ENCODE measurements around the gene ZNF74.
"Not testable (repeated sequence)": the region's sequence is repeated elsewhere in the genome, so short reads cannot be mapped to it uniquely, and the experiment has no call there.

ZNF74 gene

DNA sequence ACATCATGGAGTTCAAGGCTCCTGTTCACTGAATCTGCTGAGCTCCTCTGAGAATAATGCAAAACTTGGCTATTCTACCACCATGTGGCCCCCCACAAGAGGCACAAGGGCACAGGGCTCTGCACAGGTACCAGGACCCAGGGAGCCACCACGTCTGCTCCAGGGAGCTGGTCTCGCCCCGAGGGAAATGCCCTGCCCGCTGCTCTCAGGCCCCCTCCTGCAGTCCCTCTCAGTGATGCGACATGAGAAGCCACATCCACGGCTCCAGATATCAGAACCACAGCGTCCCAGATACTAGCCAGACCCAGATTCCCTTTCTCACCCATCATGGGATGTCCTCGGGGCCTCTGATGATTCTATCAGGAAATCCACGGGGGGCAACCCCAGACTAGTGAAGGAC, 27.1 kb upstream of the ZNF74 start:
- H3K4me1 ChIP-seq (ENCODE audit: insufficient read depth, low read length); H2AFZ ChIP-seq (ENCODE audit: low read depth, low read length); H3K4me2 ChIP-seq (ENCODE audit: insufficient read depth, low read length); H3K9me3 ChIP-seq (ENCODE audit: insufficient read depth, low read length, severe bottlenecking); DNase-seq; H3K27ac ChIP-seq (ENCODE audit: low read length); H3K79me2 ChIP-seq (ENCODE audit: insufficient read depth, low read length); ATAC-seq (ENCODE audit: insufficient read depth, low read depth); H4K20me1 ChIP-seq (ENCODE audit: insufficient read depth, low read length); H3K36me3 ChIP-seq (ENCODE audit: insufficient read depth, low read length); H3K9ac ChIP-seq (ENCODE audit: low read depth, low read length); H3K27me3 ChIP-seq (ENCODE audit: insufficient read depth, low read length, poor library complexity); H3K4me3 ChIP-seq (ENCODE audit: low read depth in 1 of 2, low read length in 2 of 2): not testable (repeated sequence)

DNA sequence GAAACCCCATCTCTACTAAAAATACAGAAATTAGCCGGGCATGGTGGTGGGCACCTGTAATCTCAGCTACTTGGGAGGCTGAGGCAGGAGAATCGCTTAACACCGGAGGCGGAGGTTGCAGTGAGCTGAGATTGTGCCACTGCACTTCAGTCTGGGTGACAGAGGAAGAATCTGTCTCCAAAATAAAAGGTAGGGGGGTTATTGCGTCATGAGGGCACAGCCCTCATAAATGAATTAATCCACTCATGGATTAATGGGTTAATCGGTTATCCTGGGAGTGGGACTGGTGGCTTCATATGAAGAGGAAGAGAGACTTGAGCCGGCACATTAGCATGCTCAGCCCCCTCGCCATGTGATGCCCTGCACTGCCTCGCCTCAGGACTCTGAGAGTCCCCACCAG, 25.1 kb upstream of the ZNF74 start:
- H3K9ac ChIP-seq (ENCODE audit: low read depth, low read length); H4K20me1 ChIP-seq (ENCODE audit: insufficient read depth, low read length); H3K36me3 ChIP-seq (ENCODE audit: insufficient read depth, low read length); H3K27ac ChIP-seq (ENCODE audit: low read length); H3K27me3 ChIP-seq (ENCODE audit: insufficient read depth, low read length, poor library complexity); H2AFZ ChIP-seq (ENCODE audit: low read depth, low read length); H3K4me1 ChIP-seq (ENCODE audit: insufficient read depth, low read length); H3K9me3 ChIP-seq (ENCODE audit: insufficient read depth, low read length, severe bottlenecking); H3K79me2 ChIP-seq (ENCODE audit: insufficient read depth, low read length); H3K4me3 ChIP-seq (ENCODE audit: low read depth in 1 of 2, low read length in 2 of 2); H3K4me2 ChIP-seq (ENCODE audit: insufficient read depth, low read length); ATAC-seq (ENCODE audit: insufficient read depth, low read depth); DNase-seq: not testable (repeated sequence)

DNA sequence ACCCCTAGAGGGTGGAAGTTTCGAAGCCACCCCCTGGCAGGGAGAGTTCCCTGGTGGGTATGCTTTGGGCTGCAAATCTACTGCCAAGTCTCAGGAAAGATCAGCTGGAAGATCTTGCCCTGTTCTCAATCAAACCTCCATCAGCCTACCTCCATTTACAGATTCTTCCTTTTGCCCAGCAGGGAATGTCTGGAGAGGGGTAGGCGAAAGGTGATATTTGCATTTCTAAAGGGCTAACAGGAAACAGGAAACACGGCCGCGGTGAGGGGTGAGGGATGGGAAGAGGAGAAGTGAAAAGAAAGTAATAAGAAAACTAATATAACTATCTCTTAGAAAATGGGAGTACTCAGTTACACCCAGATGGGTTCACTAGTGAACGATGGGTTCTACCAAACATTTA, 22.3 kb upstream of the ZNF74 start:
- H4K20me1 ChIP-seq (ENCODE audit: insufficient read depth, low read length); H3K9me3 ChIP-seq (ENCODE audit: insufficient read depth, low read length, severe bottlenecking); H3K27ac ChIP-seq (ENCODE audit: low read length); H3K36me3 ChIP-seq (ENCODE audit: insufficient read depth, low read length); H2AFZ ChIP-seq (ENCODE audit: low read depth, low read length); H3K4me2 ChIP-seq (ENCODE audit: insufficient read depth, low read length); ATAC-seq (ENCODE audit: insufficient read depth, low read depth); H3K4me1 ChIP-seq (ENCODE audit: insufficient read depth, low read length); H3K4me3 ChIP-seq (ENCODE audit: low read depth in 1 of 2, low read length in 2 of 2); H3K9ac ChIP-seq (ENCODE audit: low read depth, low read length); H3K27me3 ChIP-seq (ENCODE audit: insufficient read depth, low read length, poor library complexity); DNase-seq; H3K79me2 ChIP-seq (ENCODE audit: insufficient read depth, low read length): not testable (repeated sequence)

DNA sequence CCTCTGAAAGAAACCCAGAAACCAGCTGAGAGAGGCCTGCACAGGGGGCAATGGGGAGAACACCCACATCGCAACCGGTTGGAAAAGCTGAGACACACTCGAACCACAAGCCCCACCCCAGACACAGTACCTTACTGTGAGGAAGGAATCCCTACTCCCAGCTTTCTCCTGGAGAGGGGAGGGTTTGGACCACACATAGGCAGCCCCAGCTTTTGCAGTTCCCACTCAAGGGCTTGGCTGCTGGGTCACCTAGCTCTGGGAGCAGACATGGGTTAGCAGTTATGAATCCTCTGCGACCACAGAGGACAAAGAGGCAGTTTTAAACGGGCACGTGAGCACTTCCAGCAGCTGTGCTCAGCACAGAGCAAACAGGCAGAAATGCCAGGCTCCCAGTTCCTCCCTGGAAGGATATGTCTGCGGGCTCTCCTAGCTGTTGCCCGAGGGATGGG, 21.5 kb upstream of the ZNF74 start:
- H3K27ac ChIP-seq (ENCODE audit: low read length): not testable (repeated sequence)
- 0 out of 3 replicates have a peak, but pooled peaks have one; percentile 42 for ATAC-seq (ENCODE audit: insufficient read depth, low read depth)

DNA sequence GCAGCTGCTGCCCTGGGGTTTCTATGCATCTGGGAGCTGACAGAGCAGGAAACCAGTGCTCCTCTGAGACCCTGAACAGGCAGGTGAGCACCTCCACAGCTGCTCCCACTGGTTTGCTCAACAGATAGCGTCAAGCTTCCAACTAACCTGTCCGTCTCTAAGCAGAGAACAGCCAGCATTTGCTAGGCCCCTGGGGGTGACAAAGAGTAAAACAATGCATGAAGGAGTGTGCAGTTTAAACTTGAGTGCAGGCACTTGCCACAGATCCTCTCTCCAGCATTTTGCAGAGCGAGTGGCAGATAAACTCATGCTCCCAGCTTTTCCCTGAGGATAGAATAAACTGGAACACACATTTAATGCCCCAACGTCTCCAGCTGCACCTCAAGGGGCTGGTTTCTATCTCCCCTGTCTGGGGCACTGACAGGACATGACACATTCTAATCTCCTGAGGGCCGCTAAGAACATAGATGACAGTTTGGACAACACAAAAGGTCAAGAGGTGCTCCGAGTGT, 20.7 kb upstream of the ZNF74 start:
- H3K79me2 ChIP-seq (ENCODE audit: insufficient read depth, low read length); H3K4me1 ChIP-seq (ENCODE audit: insufficient read depth, low read length); H3K9me3 ChIP-seq (ENCODE audit: insufficient read depth, low read length, severe bottlenecking); H3K9ac ChIP-seq (ENCODE audit: low read depth, low read length); DNase-seq; H3K36me3 ChIP-seq (ENCODE audit: insufficient read depth, low read length); H3K27ac ChIP-seq (ENCODE audit: low read length); H3K4me3 ChIP-seq (ENCODE audit: low read depth in 1 of 2, low read length in 2 of 2); H4K20me1 ChIP-seq (ENCODE audit: insufficient read depth, low read length); H3K27me3 ChIP-seq (ENCODE audit: insufficient read depth, low read length, poor library complexity); H2AFZ ChIP-seq (ENCODE audit: low read depth, low read length); H3K4me2 ChIP-seq (ENCODE audit: insufficient read depth, low read length): not testable (repeated sequence)
- ATAC-seq (ENCODE audit: insufficient read depth, low read depth): peak; percentile 42; the same call in 2 of the 3 replicates

More for the DNA sequence above, 21.5 kb upstream of the ZNF74 start:
- H2AFZ ChIP-seq (ENCODE audit: low read depth, low read length); H3K79me2 ChIP-seq (ENCODE audit: insufficient read depth, low read length); H3K36me3 ChIP-seq (ENCODE audit: insufficient read depth, low read length); H3K4me1 ChIP-seq (ENCODE audit: insufficient read depth, low read length); H3K9me3 ChIP-seq (ENCODE audit: insufficient read depth, low read length, severe bottlenecking); H3K9ac ChIP-seq (ENCODE audit: low read depth, low read length); H4K20me1 ChIP-seq (ENCODE audit: insufficient read depth, low read length); H3K4me3 ChIP-seq (ENCODE audit: low read depth in 1 of 2, low read length in 2 of 2); DNase-seq; H3K4me2 ChIP-seq (ENCODE audit: insufficient read depth, low read length); H3K27me3 ChIP-seq (ENCODE audit: insufficient read depth, low read length, poor library complexity): not testable (repeated sequence)

DNA sequence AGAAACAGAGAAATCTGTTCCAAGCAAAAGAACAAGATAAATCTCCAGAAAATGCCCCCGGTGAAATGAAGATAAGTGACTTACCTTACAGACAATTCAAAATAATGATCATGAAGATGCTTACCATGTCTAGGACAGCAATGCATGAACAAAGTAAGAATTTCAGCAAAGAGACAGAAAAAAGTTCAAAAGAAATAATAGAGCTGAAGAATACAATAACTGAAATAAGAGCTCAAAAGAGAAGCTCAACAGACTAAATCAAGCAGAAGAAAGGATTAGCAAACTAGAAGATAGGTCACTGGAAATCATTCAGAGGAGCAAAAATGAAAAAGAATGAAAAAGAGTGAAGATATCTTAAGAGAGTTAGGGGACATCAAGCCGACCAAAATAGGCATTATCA, 19.8 kb upstream of the ZNF74 start:
- H3K79me2 ChIP-seq (ENCODE audit: insufficient read depth, low read length); ATAC-seq (ENCODE audit: insufficient read depth, low read depth); H3K4me1 ChIP-seq (ENCODE audit: insufficient read depth, low read length); H3K36me3 ChIP-seq (ENCODE audit: insufficient read depth, low read length); DNase-seq; H3K4me2 ChIP-seq (ENCODE audit: insufficient read depth, low read length); H3K27ac ChIP-seq (ENCODE audit: low read length); H3K4me3 ChIP-seq (ENCODE audit: low read depth in 1 of 2, low read length in 2 of 2); H3K27me3 ChIP-seq (ENCODE audit: insufficient read depth, low read length, poor library complexity); H4K20me1 ChIP-seq (ENCODE audit: insufficient read depth, low read length); H3K9me3 ChIP-seq (ENCODE audit: insufficient read depth, low read length, severe bottlenecking); H3K9ac ChIP-seq (ENCODE audit: low read depth, low read length); H2AFZ ChIP-seq (ENCODE audit: low read depth, low read length): not testable (repeated sequence)

DNA sequence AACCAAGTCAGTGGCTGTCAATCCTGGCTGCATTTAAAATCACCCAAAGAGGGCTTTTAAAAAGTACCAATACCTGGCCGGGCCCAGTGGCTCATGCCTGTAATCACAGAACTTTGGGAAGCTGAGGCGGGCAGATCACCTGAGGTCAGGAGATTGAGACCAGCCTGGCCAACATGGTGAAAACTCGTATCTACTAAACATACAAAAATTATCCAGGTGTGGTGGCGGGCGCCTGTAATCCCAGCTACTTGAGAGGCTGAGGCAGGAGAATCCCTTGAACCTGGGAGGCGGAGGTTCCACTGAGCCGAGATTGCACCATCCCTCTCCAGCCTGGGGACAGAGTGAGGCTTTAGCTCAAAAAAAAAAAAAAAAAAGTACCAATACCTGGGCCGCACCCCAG, 17.7 kb upstream of the ZNF74 start:
- not testable (repeated sequence) for H2AFZ ChIP-seq (ENCODE audit: low read depth, low read length); ATAC-seq (ENCODE audit: insufficient read depth, low read depth); H4K20me1 ChIP-seq (ENCODE audit: insufficient read depth, low read length); H3K4me2 ChIP-seq (ENCODE audit: insufficient read depth, low read length); H3K36me3 ChIP-seq (ENCODE audit: insufficient read depth, low read length); H3K9ac ChIP-seq (ENCODE audit: low read depth, low read length); H3K27ac ChIP-seq (ENCODE audit: low read length); DNase-seq; H3K4me3 ChIP-seq (ENCODE audit: low read depth in 1 of 2, low read length in 2 of 2); H3K27me3 ChIP-seq (ENCODE audit: insufficient read depth, low read length, poor library complexity); H3K79me2 ChIP-seq (ENCODE audit: insufficient read depth, low read length); H3K4me1 ChIP-seq (ENCODE audit: insufficient read depth, low read length); H3K9me3 ChIP-seq (ENCODE audit: insufficient read depth, low read length, severe bottlenecking)

DNA sequence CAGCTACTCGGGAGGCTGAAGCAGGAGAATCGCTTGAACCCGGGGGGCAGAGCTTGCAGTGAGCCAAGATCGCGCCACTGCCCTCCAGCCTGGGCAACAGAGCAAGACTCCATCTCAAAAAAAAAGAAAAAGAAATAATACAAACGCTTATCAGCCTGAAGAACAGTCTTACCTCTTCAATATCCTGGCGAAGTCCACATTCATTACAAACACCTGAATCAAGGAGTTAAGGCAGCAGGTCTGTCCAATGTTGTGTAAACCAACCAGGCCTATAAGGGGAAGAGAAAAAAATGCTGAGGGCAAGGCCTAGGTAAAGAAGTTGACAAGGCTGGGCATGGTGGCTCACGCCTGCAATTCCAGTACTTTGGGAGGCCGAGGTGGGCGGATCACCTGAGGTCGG, 17.0 kb upstream of the ZNF74 start:
- ATAC-seq (ENCODE audit: insufficient read depth, low read depth): not testable (repeated sequence)

More for the DNA sequence above, 17.0 kb upstream of the ZNF74 start:
- H3K9ac ChIP-seq (ENCODE audit: low read depth, low read length); H3K79me2 ChIP-seq (ENCODE audit: insufficient read depth, low read length); H3K27me3 ChIP-seq (ENCODE audit: insufficient read depth, low read length, poor library complexity); H3K9me3 ChIP-seq (ENCODE audit: insufficient read depth, low read length, severe bottlenecking); H3K27ac ChIP-seq (ENCODE audit: low read length); DNase-seq; H3K4me2 ChIP-seq (ENCODE audit: insufficient read depth, low read length); H3K4me3 ChIP-seq (ENCODE audit: low read depth in 1 of 2, low read length in 2 of 2); H3K36me3 ChIP-seq (ENCODE audit: insufficient read depth, low read length); H2AFZ ChIP-seq (ENCODE audit: low read depth, low read length); H3K4me1 ChIP-seq (ENCODE audit: insufficient read depth, low read length); H4K20me1 ChIP-seq (ENCODE audit: insufficient read depth, low read length): not testable (repeated sequence)

Data from DND-41 (cell line).